ENCODE results near the gene HYCC2.

HYCC2 gene

DNA sequence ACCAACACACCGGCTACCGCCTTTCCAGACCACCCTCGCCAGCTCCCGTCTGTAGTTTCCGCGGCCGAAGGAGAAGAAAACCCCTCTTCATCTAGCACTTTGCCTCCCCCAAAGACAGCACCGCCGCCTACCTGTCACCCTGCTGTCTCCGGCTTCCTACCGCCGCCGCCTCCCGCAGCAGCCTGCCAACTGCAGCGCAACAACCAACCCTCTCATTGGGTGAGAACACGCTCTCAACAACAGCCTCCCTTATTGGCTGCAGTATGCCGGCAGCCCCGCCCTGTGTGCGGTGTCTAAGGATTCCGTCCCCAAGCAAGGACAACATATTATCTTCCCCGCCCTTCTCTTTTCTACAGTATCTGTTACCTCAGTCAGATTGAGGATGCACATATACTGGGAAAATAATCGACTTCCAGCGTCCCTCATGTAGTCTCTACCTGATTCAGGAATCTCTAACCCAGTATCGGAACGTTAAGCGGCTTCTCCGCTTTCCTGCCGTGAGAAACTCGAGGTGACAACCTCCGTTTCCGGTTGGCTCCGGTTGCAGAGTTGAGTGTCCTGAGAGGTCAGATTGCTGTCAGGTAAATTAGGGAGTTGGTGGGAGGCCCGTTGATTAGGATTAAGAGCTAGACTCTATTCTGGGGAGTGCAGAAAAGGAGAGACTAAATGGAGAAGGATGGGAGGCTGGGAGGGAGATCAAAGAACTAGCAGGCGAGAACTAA is at the start of gene HYCC2, which contains the start of gene NDUFB3:
HYCC2 (minus strand) TSS at position 193 of the 722 bp plus-strand sequence. CDS start 47,662 bp downstream, outside the sequence.
NDUFB3 (plus strand) TSS at position 523 of the 722 bp plus-strand sequence. CDS start 6,882 bp downstream, outside the sequence.
- peak; percentile 33 for TF ChIP-seq CTCF (conservative IDR thresholded peaks at IDR 0.05)
- TF ChIP-seq ZFX (IDR thresholded peaks at IDR 0.05) = no peak
- H3K27ac ChIP-seq = peak within 1 kb of the TSS; percentile 88

DNA sequence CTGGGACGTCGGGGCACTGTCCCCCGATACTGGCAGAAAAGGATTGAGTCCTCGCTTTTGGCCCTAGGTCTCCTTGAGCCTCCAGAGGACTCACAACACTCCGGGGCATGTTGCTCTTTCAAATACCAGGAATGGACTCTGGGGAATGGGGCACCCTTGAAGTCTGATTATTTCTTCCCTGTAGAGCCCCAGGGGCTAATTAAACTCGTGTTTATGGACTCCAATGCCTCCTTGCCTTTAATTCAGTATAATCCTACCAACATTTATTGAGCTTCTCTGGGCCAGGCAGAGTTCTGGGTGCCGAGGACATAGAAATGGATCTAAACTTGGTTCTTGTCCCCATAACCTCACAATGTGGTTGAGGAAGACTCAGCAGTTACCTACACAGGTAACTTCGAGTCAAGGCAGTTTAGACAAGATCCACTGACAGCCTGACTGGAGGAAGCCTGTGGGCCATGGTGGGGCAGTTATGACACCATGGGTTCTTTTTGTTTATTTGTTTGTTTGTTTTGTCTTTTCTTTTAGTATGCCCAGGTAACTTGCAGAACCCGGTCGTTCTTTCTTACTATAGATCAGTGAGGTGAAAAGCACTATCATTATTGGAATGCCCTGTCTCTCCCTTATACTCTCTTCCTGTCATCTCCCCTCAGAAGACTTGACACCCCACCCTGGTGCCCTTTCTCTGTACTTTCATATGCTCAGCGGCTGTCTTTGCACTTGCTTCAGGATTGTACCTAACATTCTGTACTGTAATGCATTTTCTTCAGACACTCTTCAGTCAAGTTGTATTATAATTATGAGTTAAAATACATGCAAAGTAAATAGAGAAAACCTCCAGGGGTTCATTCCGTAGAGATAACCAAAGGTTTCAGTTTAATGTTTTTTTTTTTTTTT is 47.7 kb upstream of the HYCC2 start:
- H3K27ac ChIP-seq = peak overlapping the region; percentile 98
- TF ChIP-seq CTCF (conservative IDR thresholded peaks at IDR 0.05) = 0 out of 2 replicates have a peak, but pooled peaks have one; percentile 1
- TF ChIP-seq ZFX (IDR thresholded peaks at IDR 0.05) = no peak

DNA sequence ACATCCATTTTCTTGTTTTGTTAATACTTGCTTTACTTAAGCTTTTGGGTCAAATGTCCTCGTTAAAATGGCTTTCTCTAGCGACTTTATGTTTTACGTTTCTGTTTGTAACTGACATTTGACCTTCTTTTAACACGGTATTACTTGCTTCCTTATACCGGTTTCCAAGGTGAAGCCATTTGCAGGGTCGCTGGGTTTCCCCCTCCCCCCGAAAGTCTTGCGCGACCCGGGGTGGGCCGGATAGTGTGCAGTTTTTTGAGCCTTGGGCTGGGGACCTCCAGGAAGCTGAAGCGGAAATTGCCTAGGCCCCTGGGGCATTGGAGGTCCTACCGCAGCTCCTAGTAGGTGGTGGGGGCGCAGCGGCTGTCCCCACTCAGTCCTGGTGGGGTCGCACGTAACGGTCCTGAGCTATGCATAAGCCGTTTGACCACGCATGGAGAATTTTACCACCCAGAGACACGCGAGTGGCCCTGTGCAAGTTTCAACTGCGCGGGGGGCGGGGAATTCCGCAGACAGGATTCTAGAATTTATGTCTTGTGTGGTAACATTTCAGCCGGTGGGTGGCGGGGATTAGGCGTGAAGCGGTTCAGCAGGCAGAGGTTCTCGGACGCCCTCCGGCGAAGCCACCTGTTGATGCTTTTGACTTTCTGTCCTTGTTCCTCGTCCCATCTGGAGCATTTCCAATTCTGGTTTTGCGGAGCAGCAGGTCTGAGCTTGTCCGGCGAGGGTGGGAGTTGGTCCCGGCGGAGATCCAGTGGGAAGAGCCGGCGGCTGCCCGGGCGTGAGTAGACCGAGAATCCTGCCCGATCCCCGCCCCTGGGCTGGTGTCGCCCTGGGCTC is 46.9 kb upstream of the HYCC2 start:
- peak overlapping the region; percentile 98 for H3K27ac ChIP-seq
- TF ChIP-seq ZFX (IDR thresholded peaks at IDR 0.05) (no peak), CTCF (conservative IDR thresholded peaks at IDR 0.05) (peak; percentile 22)

GRCh38 chr2:201117735-201118094 is 46.2 kb upstream of the HYCC2 start:
- H3K27ac ChIP-seq = peak overlapping the region; percentile 98

DNA sequence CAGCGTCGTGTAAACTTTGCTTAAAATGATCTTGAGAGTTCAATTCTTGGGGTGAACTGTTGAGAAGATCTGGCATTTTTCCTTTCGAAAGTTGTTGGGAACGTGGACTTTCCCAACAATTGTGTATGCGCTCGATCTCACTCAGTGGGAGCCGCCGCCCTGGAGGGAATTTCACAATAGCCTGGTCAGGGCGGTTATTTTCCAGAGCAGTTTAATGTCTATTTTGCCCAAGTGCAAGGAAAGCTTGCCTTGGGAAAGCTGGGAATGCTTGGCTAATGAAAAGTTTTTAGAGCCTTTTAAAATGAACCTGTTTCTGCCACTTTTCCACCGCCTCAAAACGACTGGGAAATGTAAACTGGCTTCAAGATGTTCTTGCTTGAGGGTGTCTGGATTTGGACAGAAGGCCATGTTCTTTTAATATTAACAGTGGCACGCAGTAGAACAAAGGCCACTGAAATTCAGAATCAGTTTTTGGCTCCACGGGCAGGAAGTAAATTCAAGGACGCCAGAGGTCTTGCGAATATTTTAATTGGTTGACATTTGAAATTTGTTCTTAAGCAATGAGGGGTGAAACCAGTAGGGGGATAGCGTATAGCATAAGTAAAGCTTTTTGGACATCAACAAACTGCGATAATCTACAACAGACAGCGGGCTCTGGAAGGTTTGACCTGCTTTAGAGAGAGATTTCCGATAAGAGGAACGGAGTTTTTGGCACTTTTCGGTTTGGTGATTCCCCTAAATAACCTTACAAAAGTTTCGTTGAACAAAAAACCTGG is 45.7 kb upstream of the HYCC2 start:
- peak overlapping the region; percentile 98 for H3K27ac ChIP-seq
- TF ChIP-seq ZFX (IDR thresholded peaks at IDR 0.05) (no peak), CTCF (conservative IDR thresholded peaks at IDR 0.05) (peak; percentile 27; the same call in 1 of the 2 replicates)

- TF ChIP-seq CTCF (conservative IDR thresholded peaks at IDR 0.05) (no peak), ZFX (IDR thresholded peaks at IDR 0.05) (peak; percentile 84)
- H3K27ac ChIP-seq = peak within 1 kb of the TSS; percentile 98
These were observed 44.9 kb upstream of the HYCC2 start, which contains the start of gene CFLAR for GRCh38 chr2:201116115-201116958. CFLAR (plus strand) TSS chr2:201116164; CDS start chr2:201129866, 13,702 bp downstream.

All from C4-2B (cell line).